ENCODE measurements around the gene SEMA3C. TPM values are rescaled to one million over a fixed set of nuclear protein-coding genes. Genes with fewer than 3 reads are reported as not detected.

Gene SEMA3C
- total RNA-seq, 2 experiments from 2014 or later, result not detected

GRCh38 chr7:80940539-80941207, 21.8 kb upstream of the SEMA3C start:
- Mint-ChIP-seq H3K36me3 (ENCODE audit: low read depth) (no peaks in the 10 kb centered on the region), H3K27me3 (no peaks in the 10 kb centered on the region), H3K4me3 (no peak overlapping the region), H3K27ac (no peak overlapping the region), H3K9me3 (no peaks in the 10 kb centered on the region), H3K4me1 (ENCODE audit: low read depth) (no peaks in the 10 kb centered on the region)
- no peak for TF ChIP-seq CTCF (IDR thresholded peaks at IDR 0.05)
- intact Hi-C loops (cut with micrococcal nuclease), result no loop called here
- CTCF ChIA-PET, result no interaction called here
- no peak for ATAC-seq
- POLR2A ChIA-PET, result no interaction called here
- DNase-seq, result no peak

GRCh38 chr7:80937336-80937735, 18.5 kb upstream of the SEMA3C start:
- ATAC-seq (no peak), DNase-seq (no peak)
- no peaks in the 10 kb centered on the region for H3K9me3 Mint-ChIP-seq
- H3K4me1 Mint-ChIP-seq (ENCODE audit: low read depth), result no peaks in the 10 kb centered on the region
- ChIA-PET CTCF (no interaction called here), POLR2A (no interaction called here)
- H3K27me3 Mint-ChIP-seq, result no peaks in the 10 kb centered on the region
- H3K27ac Mint-ChIP-seq, result no peak overlapping the region
- intact Hi-C loops (cut with micrococcal nuclease), result no loop called here
- TF ChIP-seq CTCF (IDR thresholded peaks at IDR 0.05), result no peak
- H3K4me3 Mint-ChIP-seq, result no peak overlapping the region
- no peaks in the 10 kb centered on the region for H3K36me3 Mint-ChIP-seq (ENCODE audit: low read depth)

- no peaks in the 10 kb centered on the region for H3K36me3 Mint-ChIP-seq (ENCODE audit: low read depth)
- no peak for DNase-seq
- no peaks in the 10 kb centered on the region for H3K27me3 Mint-ChIP-seq
- H3K4me1 Mint-ChIP-seq (ENCODE audit: low read depth), result no peaks in the 10 kb centered on the region
- ChIA-PET POLR2A (no interaction called here), CTCF (no interaction called here)
- intact Hi-C loops (cut with micrococcal nuclease), result no loop called here
- ATAC-seq, result no peak
- no peak overlapping the region for H3K4me3 Mint-ChIP-seq
- no peak overlapping the region for H3K27ac Mint-ChIP-seq
- no peaks in the 10 kb centered on the region for H3K9me3 Mint-ChIP-seq
- no peak for TF ChIP-seq CTCF (IDR thresholded peaks at IDR 0.05)
These were observed 17.3 kb upstream of the SEMA3C start for GRCh38 chr7:80935991-80936780.

- Mint-ChIP-seq H3K4me3 (no peak overlapping the region), H3K27me3 (no peaks in the 10 kb centered on the region), H3K9me3 (no peaks in the 10 kb centered on the region), H3K36me3 (ENCODE audit: low read depth) (no peaks in the 10 kb centered on the region), H3K27ac (no peak overlapping the region), H3K4me1 (ENCODE audit: low read depth) (no peaks in the 10 kb centered on the region)
- POLR2A ChIA-PET, result no interaction called here
- CTCF ChIA-PET, result no interaction called here
- intact Hi-C loops (cut with micrococcal nuclease), result no loop called here
- TF ChIP-seq CTCF (IDR thresholded peaks at IDR 0.05), result no peak
- no peak for DNase-seq
- ATAC-seq, result no peak
These were observed 15.5 kb upstream of the SEMA3C start for GRCh38 chr7:80934321-80934720.

- no peaks in the 10 kb centered on the region for H3K9me3 Mint-ChIP-seq
- intact Hi-C loops (cut with micrococcal nuclease), result no loop called here
- no peak for ATAC-seq
- ChIA-PET POLR2A (no interaction called here), CTCF (no interaction called here)
- no peak overlapping the region for H3K4me3 Mint-ChIP-seq
- no peak overlapping the region for H3K27ac Mint-ChIP-seq
- no peak for DNase-seq
- H3K4me1 Mint-ChIP-seq (ENCODE audit: low read depth), result no peaks in the 10 kb centered on the region
- no peaks in the 10 kb centered on the region for H3K36me3 Mint-ChIP-seq (ENCODE audit: low read depth)
- TF ChIP-seq CTCF (IDR thresholded peaks at IDR 0.05), result no peak
- no peaks in the 10 kb centered on the region for H3K27me3 Mint-ChIP-seq
These were observed 13.7 kb upstream of the SEMA3C start for GRCh38 chr7:80932536-80932935.
